HCT116 (cell line): ENCODE data around the gene TPI1.

ENCODE experiments used
- CTCF ChIP-seq, 3 experiments: fragments of 200-600 bp in 1 of 3; sonication (generic) in 1 of 3; IDR thresholded peaks in 2 of 3; conservative IDR thresholded peaks in 1 of 3; 2 replicates each; pipeline ENCODE4 v1.5.1; 2012 to 2017; ENCODE audit warnings: low read depth in 2 of 3, low read length in 2 of 3, antibody characterized with exemption in 1 of 3, borderline replicate concordance in 1 of 3, control low read depth in 1 of 3, mild to moderate bottlenecking in 1 of 3, mixed read lengths in 1 of 3, mixed run types in 1 of 3, moderate library complexity in 1 of 3; ENCODE audit not compliant: insufficient read depth in 1 of 3
- ZNF274 ChIP-seq: fragments of 200-500 bp; sonication (Bioruptor generic); IDR thresholded peaks from 2 replicates; pipeline ENCODE4 v1.6.1; 2014; ENCODE audit warnings: mild to moderate bottlenecking, low read depth, low read length, inconsistent platforms

GRCh38 chr12:6828781-6829535 is 38.4 kb upstream of the TPI1 start:
- TF ChIP-seq ZNF274 (no peak), CTCF (IDR thresholded peaks at IDR 0.05 in 2 of 3, conservative IDR thresholded peaks at IDR 0.05 in 1 of 3; ENCODE audit: borderline replicate concordance in 1 of 3, insufficient read depth in 1 of 3, low read depth in 2 of 3, low read length in 2 of 3) (no peak)
